MCF 10A (cell line): Measurements from ENCODE around the gene LRRC51. TPM values are rescaled to one million over a fixed set of nuclear protein-coding genes. Genes with fewer than 3 reads are reported as not detected.

Source experiments
- BruUV-seq: library from RNA; stranded (reverse); fragments of 400-500 nt; replicated peaks from 2 replicates; lab custom pipeline; 2021; lab: Mats Ljungman, UMichigan
- CTCF ChIA-PET: fragments of 300-600 bp; sonication (Branson Sonifier 250); formaldehyde crosslinking; extraction: SDS; loops from one replicate; lab custom pipeline; 2021; ENCODE audit warnings: antibody characterized with exemption, inconsistent platforms; lab: Yijun Ruan, JAX
- POLR2A ChIA-PET: fragments of 300-600, 350-650 bp; sonication (Branson Sonifier 250); formaldehyde crosslinking; extraction: SDS; loops from one replicate; lab custom pipeline; 2020; ENCODE audit warnings: antibody characterized with exemption, inconsistent platforms; lab: Yijun Ruan, JAX
- DNase-seq: peaks from one replicate; pipeline ENCODE4 v3.0.0-alpha.2; 2018; ENCODE audit not compliant: unreplicated experiment
- H3K27ac Mint-ChIP-seq: one replicate; pipeline ENCODE4 v1.8.0; 2022; ENCODE audit warnings: mild to moderate bottlenecking, low read depth, mixed read lengths; ENCODE audit not compliant: unreplicated experiment
- H3K27me3 Mint-ChIP-seq: one replicate; pipeline ENCODE4 v1.8.0; 2022; ENCODE audit warnings: mixed read lengths; ENCODE audit not compliant: insufficient read depth, unreplicated experiment
- H3K36me3 Mint-ChIP-seq: one replicate; pipeline ENCODE4 v1.8.0; 2022; ENCODE audit warnings: mild to moderate bottlenecking, moderate library complexity, mixed read lengths; ENCODE audit not compliant: insufficient read depth, unreplicated experiment
- H3K4me1 Mint-ChIP-seq: one replicate; pipeline ENCODE4 v1.8.0; 2022; ENCODE audit warnings: mixed read lengths; ENCODE audit not compliant: insufficient read depth, unreplicated experiment
- H3K4me3 Mint-ChIP-seq: one replicate; pipeline ENCODE4 v1.8.0; 2022; ENCODE audit warnings: mild to moderate bottlenecking, moderate library complexity, mixed read lengths; ENCODE audit not compliant: unreplicated experiment
- H3K9me3 Mint-ChIP-seq: one replicate; pipeline ENCODE4 v1.8.0; 2022; ENCODE audit warnings: mixed read lengths; ENCODE audit not compliant: unreplicated experiment
- intact Hi-C: fragments of 100-400 bp; cut with micrococcal nuclease; formaldehyde crosslinking; loops from 2 replicates; pipeline ENCODE4 v1.14.1; 2022
- total RNA-seq: library from RNA; stranded (reverse); gene quantifications from 2 replicates; pipeline ENCODE4 v1.2.3, GENCODE V29; 2022
- TF ChIP-seq, protein P1 (sequence below): fragments of 200-600 bp; IDR thresholded peaks from one replicate; pipeline ENCODE4 v1.8.0; 2022; ENCODE audit warnings: antibody characterized with exemption, mild to moderate bottlenecking; ENCODE audit not compliant: unreplicated experiment

Gene LRRC51
- total RNA-seq, 1 experiment from 2014 or later = 9.5 TPM

DNA sequence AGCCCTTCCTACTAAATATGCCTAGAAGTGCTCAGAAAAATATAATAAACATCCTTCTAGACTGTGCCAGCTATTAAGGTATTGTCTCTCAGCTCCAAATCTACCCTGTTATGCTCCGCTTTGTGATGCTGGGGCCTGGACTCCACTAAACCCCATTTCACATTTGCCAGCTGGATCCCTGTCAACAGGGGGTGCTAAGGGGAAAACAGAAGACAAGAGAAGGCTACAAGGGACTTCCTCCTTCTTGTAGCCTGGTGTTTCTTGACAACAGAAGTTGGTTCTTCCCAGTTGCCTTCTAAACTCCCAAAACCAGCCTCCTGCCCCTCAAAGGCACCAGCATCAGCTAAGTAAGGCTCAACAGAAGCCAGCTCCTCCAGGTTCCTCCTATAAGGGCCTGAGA is 5.5 kb upstream of the LRRC51 start:
- H3K4me1 Mint-ChIP-seq = peaks cover 47% of the 10 kb centered on the region
- H3K27me3 Mint-ChIP-seq = no peaks in the 10 kb centered on the region
- TF ChIP-seq, protein P1, sequence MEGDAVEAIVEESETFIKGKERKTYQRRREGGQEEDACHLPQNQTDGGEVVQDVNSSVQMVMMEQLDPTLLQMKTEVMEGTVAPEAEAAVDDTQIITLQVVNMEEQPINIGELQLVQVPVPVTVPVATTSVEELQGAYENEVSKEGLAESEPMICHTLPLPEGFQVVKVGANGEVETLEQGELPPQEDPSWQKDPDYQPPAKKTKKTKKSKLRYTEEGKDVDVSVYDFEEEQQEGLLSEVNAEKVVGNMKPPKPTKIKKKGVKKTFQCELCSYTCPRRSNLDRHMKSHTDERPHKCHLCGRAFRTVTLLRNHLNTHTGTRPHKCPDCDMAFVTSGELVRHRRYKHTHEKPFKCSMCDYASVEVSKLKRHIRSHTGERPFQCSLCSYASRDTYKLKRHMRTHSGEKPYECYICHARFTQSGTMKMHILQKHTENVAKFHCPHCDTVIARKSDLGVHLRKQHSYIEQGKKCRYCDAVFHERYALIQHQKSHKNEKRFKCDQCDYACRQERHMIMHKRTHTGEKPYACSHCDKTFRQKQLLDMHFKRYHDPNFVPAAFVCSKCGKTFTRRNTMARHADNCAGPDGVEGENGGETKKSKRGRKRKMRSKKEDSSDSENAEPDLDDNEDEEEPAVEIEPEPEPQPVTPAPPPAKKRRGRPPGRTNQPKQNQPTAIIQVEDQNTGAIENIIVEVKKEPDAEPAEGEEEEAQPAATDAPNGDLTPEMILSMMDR = no peak
- ChIA-PET CTCF (interaction anchor here (1.1 to 1.3 kb wide), 4 partner anchors 12 to 50 kb away, joined by 3 to 4 read pairs (median 3); no protein-coding TSS in a partner anchor), POLR2A (interaction anchor here (0.7 to 15.4 kb wide), 8 partner anchors 11 to 148 kb away, joined by 3 to 282 read pairs (median 4); partner anchors contain the start of gene ANAPC15)
- no peak overlapping the region for H3K27ac Mint-ChIP-seq
- peaks cover 6% of the 10 kb centered on the region for H3K36me3 Mint-ChIP-seq
- BruUV-seq = no TSS peak
- intact Hi-C loops = no loop called here
- DNase-seq = no peak
- no peak overlapping the region for H3K4me3 Mint-ChIP-seq
- no peaks in the 10 kb centered on the region for H3K9me3 Mint-ChIP-seq

DNA sequence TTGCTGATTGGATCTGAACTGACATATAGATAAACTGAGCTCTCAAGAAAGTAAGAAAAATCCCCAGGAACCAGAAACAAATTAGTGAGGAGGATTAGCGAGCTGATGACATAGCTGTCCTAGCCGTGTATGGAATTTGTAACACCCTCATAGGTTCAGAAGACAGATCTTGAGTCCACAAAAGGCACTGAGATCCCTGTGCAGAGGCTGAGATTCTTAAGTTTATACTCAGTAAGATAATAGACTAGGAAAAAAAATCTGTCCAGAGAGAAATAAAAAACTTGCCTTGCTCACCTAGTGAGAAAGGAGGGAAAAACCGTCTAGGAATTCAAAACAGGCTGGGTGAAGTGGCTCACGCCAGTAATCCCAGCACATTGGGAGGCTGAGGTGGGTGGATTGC is 4.9 kb upstream of the LRRC51 start:
- H3K36me3 Mint-ChIP-seq = peaks cover 6% of the 10 kb centered on the region
- TF ChIP-seq, protein P1 = no peak
- POLR2A ChIA-PET = interaction anchor here (0.7 to 15.4 kb wide), 8 partner anchors 10 to 147 kb away, joined by 3 to 282 read pairs (median 4); no protein-coding TSS in a partner anchor
- no peak for DNase-seq
- peaks cover 44% of the 10 kb centered on the region for H3K4me1 Mint-ChIP-seq
- CTCF ChIA-PET = interaction anchor here (0.7 to 1.8 kb wide), 4 partner anchors 15 to 1366 kb away, joined by 3 to 7 read pairs (median 4); no protein-coding TSS in a partner anchor
- intact Hi-C loops = no loop called here
- no peaks in the 10 kb centered on the region for H3K27me3 Mint-ChIP-seq
- H3K9me3 Mint-ChIP-seq = no peaks in the 10 kb centered on the region
- no peak overlapping the region for H3K27ac Mint-ChIP-seq
- H3K4me3 Mint-ChIP-seq = no peak overlapping the region
- no TSS peak for BruUV-seq

DNA sequence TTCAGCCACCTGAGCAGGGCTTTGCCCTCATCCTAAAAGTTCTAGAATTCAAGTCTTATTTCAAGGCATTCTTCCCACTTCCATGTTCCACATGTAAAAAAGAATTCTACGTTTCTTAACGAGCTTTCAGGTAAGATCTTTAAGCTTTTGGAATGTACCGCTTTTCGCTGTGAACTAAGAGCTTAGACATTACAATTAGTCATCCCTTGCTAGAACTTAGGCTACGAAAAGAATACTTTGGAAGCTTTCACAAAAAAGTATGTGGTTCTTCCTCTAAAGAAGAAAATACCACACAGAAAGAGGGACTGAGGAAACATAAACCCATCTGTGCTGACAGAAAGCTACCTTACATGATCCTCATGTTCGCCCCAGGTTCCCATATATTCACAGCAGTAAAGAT is 2.2 kb upstream of the LRRC51 start:
- H3K27ac Mint-ChIP-seq = peak overlapping the region; percentile 99
- ChIA-PET POLR2A (interaction anchor here (0.6 to 15.4 kb wide), 23 partner anchors 8 to 1435 kb away, joined by 3 to 282 read pairs (median 5); partner anchors contain the start of genes ANAPC15 and LAMTOR1), CTCF (interaction anchor here (0.6 to 2.6 kb wide), 9 partner anchors 11 to 105 kb away, joined by 3 to 21 read pairs (median 4); partner anchors contain the start of gene LAMTOR1)
- no peaks in the 10 kb centered on the region for H3K9me3 Mint-ChIP-seq
- no peak for DNase-seq
- peak overlapping the region; percentile 99 for H3K4me3 Mint-ChIP-seq
- H3K27me3 Mint-ChIP-seq = no peaks in the 10 kb centered on the region
- BruUV-seq = TSS peak; percentile 33
- peaks cover 44% of the 10 kb centered on the region for H3K4me1 Mint-ChIP-seq
- intact Hi-C loops = no loop called here
- TF ChIP-seq, protein P1 = no peak
- H3K36me3 Mint-ChIP-seq = peaks cover 6% of the 10 kb centered on the region

DNA sequence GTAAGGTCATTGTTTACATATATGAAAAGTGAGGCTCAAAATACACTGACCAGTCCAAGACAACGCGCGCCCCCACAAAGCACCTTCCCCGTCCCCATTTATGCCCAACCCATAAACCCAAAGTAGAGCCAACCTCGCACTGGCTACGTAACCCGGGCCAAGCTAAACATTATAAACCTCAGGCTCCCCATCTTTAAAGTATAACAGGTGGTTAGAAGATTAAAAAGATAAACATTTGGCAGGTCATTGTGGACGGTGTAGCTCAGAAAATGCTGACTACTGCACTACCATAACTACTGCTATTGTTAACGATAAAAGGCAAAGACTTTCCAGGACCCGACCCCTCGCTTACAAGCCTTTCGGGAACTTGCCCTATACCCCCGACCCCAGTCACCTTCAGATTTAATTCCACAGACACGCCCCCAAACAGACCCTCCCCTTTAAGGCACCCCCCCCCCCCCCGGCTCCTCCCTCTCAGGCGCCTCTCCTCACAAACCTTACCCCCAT is 778 bp upstream of the LRRC51 start:
- Mint-ChIP-seq H3K9me3 (no peaks in the 10 kb centered on the region), H3K4me3 (peak overlapping the region; percentile 99), H3K27me3 (no peaks in the 10 kb centered on the region), H3K4me1 (peaks cover 49% of the 10 kb centered on the region), H3K27ac (peak overlapping the region; percentile 99), H3K36me3 (peaks cover 6% of the 10 kb centered on the region)
- BruUV-seq = no TSS peak
- TF ChIP-seq, protein P1 = no peak
- ChIA-PET CTCF (interaction anchor here (1.0 kb wide), 1 partner anchor 52 kb away, joined by 4 read pairs; no protein-coding TSS in a partner anchor), POLR2A (interaction anchor here (0.6 to 15.4 kb wide), 14 partner anchors 12 to 102 kb away, joined by 3 to 282 read pairs (median 6); partner anchors contain the start of gene ANAPC15)
- intact Hi-C loops = loop anchor here (1.0 to 2.0 kb wide), 2 partner anchors 33 to 40 kb away; partner anchors contain the start of gene ANAPC15
- DNase-seq = no peak
